ENCODE results near the gene CPT1C. TPM values are rescaled to one million over a fixed set of nuclear protein-coding genes. Genes with fewer than 3 reads are reported as not detected.

Gene CPT1C
- total and polyA plus RNA-seq, 2 of the 8 experiments (the other 6 are each of a cell fraction or from before 2014, with no cell fraction given): 79.6 to 91.8 TPM

- peaks cover 8 to 17% (median 12%) of the 10 kb centered on the region in 4 experiments for H3K36me3 ChIP-seq (ENCODE audit: control insufficient read depth in 2 of 4, insufficient read depth in 4 of 4, low read length in 3 of 4)
- H3K27ac ChIP-seq (ENCODE audit: low read depth, low read length): peak within 1 kb of the TSS; percentile 100
- peaks cover 2 to 17% (median 10%) of the 10 kb centered on the region in 4 experiments for H3K4me1 ChIP-seq (replicated peaks in 1 of 4; ENCODE audit: control insufficient read depth in 3 of 4, insufficient read depth in 4 of 4, low read length in 3 of 4)
- H2BK120ac ChIP-seq (replicated peaks; ENCODE audit: low read depth, low read length): peak within 1 kb of the TSS; percentile 99
- no peak within 1 kb of the TSS; the same call in 1 of the 2 replicates for H2BK20ac ChIP-seq (ENCODE audit: low read length)
- no peak within 1 kb of the TSS for H3K14ac ChIP-seq (ENCODE audit: insufficient read length)
- ChIA-PET POLR2A (ENCODE audit: partially characterized antibody) (interaction anchor here (0.8 to 14.5 kb wide), 33 partner anchors 12 to 1058 kb away, joined by 3 to 275 read pairs (median 5); partner anchors contain the start of genes ADM5, AKT1S1, ATF5 and BCL2L12), CTCF (ENCODE audit: partially characterized antibody) (interaction anchor here (0.6 to 2.6 kb wide), 7 partner anchors 9 to 115 kb away, joined by 3 to 11 read pairs (median 6); no protein-coding TSS in a partner anchor)
- WGBS, 2 experiments (ENCODE audit: extremely low coverage in 1 of 2, insufficient coverage in 1 of 2, insufficient read length in 1 of 2, insufficient replicate concordance in 2 of 2, low coverage in 1 of 2, low lambda C conversion rate in 2 of 2, missing lambda C conversion rate in 1 of 2): 1% methylated on average over 37 of the region's 57 CpGs; no CpG with 5 or more reads in 1 of the 2 experiments
- H3K4me2 ChIP-seq (ENCODE audit: insufficient read depth in 1 of 2, low read depth in 2 of 2, low read length in 2 of 2): peak within 1 kb of the TSS; percentile 71 to 76
- H3K56ac ChIP-seq (replicated peaks; ENCODE audit: insufficient read length, low read depth, low read length): peak within 1 kb of the TSS; percentile 100
- peak within 1 kb of the TSS; percentile 99 for H3K4ac ChIP-seq (replicated peaks; ENCODE audit: insufficient read length, low read depth, low read length)
- H3K23ac ChIP-seq (ENCODE audit: insufficient read length): no peak within 1 kb of the TSS
- peak within 1 kb of the TSS; percentile 99 for H4K91ac ChIP-seq (replicated peaks; ENCODE audit: insufficient read length, low read length)
- H3K23me2 ChIP-seq (ENCODE audit: low read depth, low read length): peaks cover 4% of the 10 kb centered on the region
- peak within 1 kb of the TSS; percentile 99 for H2BK5ac ChIP-seq (ENCODE audit: low read depth, low read length)
- no peak for FAIRE-seq
- H2BK15ac ChIP-seq (ENCODE audit: low read length): peak within 1 kb of the TSS; percentile 81; the same call in 1 of the 2 replicates
- H3K79me1 ChIP-seq (ENCODE audit: low read depth, low read length): peaks cover 6% of the 10 kb centered on the region
- peak within 1 kb of the TSS; percentile 95 for H2AFZ ChIP-seq (ENCODE audit: low read length)
- peak in 1 of 2 experiments; percentile 77 for DNase-seq (ENCODE audit: low read depth in 1 of 2, low spot score in 2 of 2)
- H2AK5ac ChIP-seq (ENCODE audit: low read depth, low read length): peak within 1 kb of the TSS; percentile 83
- H4K5ac ChIP-seq (ENCODE audit: insufficient read length, low read depth, low read length): peak within 1 kb of the TSS; percentile 99
- H3K79me2 ChIP-seq (ENCODE audit: control insufficient read depth in 1 of 2, insufficient read depth in 2 of 2, low read length in 2 of 2): peaks cover 17 to 48% of the 10 kb centered on the region in 2 experiments
- H2BK12ac ChIP-seq (ENCODE audit: low read depth, low read length): peak within 1 kb of the TSS; percentile 99; the same call in 1 of the 2 replicates
- no peaks in the 10 kb centered on the region for H3K27me3 ChIP-seq (replicated peaks in 1 of 4; ENCODE audit: control insufficient read depth in 3 of 4, extremely low read depth in 1 of 4, insufficient read depth in 3 of 4, low read length in 3 of 4)
- H4K8ac ChIP-seq (ENCODE audit: extremely low read depth, insufficient read depth, low read length): peak within 1 kb of the TSS; percentile 100
- peak within 1 kb of the TSS; percentile 94 to 100 (median 100) for H3K9ac ChIP-seq (replicated peaks in 1 of 4; ENCODE audit: extremely low read depth in 1 of 4, low read depth in 3 of 4, low read length in 3 of 4)
- peaks cover 17 to 29% of the 10 kb centered on the region in 2 experiments for H4K20me1 ChIP-seq (replicated peaks in 1 of 2; ENCODE audit: control insufficient read depth in 1 of 2, insufficient read depth in 2 of 2, low read length in 2 of 2)
- H3K18ac ChIP-seq (ENCODE audit: extremely low read depth, low read length): peak within 1 kb of the TSS; percentile 98
- H3K4me3 ChIP-seq (ENCODE audit: extremely low read depth in 1 of 4, insufficient read depth in 2 of 4, low read depth in 3 of 4, low read length in 4 of 4): peak within 1 kb of the TSS; percentile 82 to 99 (median 86)
- no peaks in the 10 kb centered on the region for H3K9me3 ChIP-seq (ENCODE audit: insufficient read depth in 2 of 2, low read depth in 1 of 2, low read length in 1 of 2)
- TF ChIP-seq RNF2 (IDR thresholded peaks at IDR 0.05; ENCODE audit: borderline replicate concordance, low read depth, low read length, missing control alignments, poor library complexity, severe bottlenecking) (no peak), CTCF (IDR thresholded peaks at IDR 0.05; ENCODE audit: control extremely low read depth in 1 of 3, insufficient read depth in 1 of 3, low read depth in 1 of 3, low read length in 3 of 3) (no peak), CHD1 (IDR thresholded peaks at IDR 0.05; ENCODE audit: low read depth, low read length) (peak; percentile 60; the same call in 1 of the 2 replicates), JUND (IDR thresholded peaks at IDR 0.05; ENCODE audit: low read length) (0 out of 2 replicates have a peak, but pooled peaks have one; percentile 9), RFX5 (IDR thresholded peaks at IDR 0.05; ENCODE audit: borderline replicate concordance, low read depth, low read length) (no peak), RAD21 (IDR thresholded peaks at IDR 0.05 in 1 of 2, conservative IDR thresholded peaks at IDR 0.05 in 1 of 2; ENCODE audit: low read depth in 2 of 2, low read length in 2 of 2) (no peak), YY1 (IDR thresholded peaks at IDR 0.05; ENCODE audit: low read depth, low read length) (peak; percentile 93), SIRT6 (IDR thresholded peaks at IDR 0.05; ENCODE audit: low read length) (no peak)
These were observed 13.6 kb upstream of the CPT1C start, which contains the start of gene PRMT1 for GRCh38 chr19:49677231-49677900. TSS of gene PRMT1 (plus strand) at chr19:49677271. CDS start at chr19:49677281, 10 bp downstream.

Measured in H1 (cell line).